NCI-H226 (cell line): ENCODE measurements around the gene MCM6.

Source experiments
- DNase-seq: peaks from one replicate; pipeline ENCODE4 v3.0.0-alpha.2; 2015

The MCM6 gene

DNA sequence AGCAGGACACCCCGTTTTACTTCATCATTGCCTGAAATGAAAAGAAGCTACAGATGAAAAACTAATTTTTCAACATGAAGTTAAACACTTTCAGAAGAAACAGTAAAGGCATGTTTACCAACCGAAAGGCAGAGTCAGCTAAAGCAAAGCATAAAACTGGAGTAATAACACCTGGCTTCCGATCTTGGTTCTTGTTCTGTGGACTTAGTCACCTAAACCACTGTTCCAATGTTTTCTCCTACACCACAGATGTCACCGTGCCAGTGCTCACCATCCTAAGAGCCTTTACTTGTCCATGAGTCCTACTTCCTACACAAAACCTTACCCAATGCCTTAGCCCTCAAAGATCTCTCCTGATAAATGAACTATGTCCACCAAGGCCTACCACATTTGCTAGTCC lies 13.5 kb downstream of the MCM6 start:
- no peak for DNase-seq

DNA sequence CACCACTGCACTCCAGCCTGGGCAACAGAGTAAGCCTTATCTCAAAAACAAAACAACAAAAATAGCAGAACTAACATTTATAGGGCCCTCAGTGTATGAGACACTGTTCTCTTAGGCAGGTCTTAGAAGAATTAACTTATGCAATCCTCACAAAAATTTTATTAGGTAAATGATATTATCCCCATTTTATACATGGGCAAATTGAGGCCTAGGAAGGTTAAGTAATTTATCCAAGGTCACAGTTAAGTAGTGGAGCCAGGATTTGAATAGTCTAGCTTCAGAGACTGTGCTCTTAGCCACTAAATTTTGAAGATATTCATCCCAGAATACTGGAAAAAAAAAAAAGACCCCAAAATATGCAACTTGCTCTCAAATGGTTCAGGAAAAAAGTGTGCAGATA lies 22.8 kb downstream of the MCM6 start:
- no peak for DNase-seq

DNA sequence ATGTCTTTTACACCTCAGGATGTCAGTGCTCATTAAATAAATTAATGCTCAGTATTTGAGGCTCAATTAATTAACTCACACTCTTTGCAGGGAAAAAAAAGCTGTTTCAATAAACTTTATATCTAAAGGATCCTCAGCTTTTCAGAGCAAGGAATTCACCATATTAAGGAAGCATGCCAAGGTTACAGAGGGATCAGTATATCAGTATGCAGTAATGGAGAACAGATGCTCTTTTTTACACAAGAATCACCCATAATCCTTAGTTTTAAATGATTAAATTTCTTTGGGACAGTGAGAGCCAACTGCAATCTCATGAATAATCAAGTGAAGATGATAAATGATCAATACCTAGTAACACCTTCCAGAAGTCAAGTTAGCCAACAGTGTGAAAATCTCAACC lies 24.4 kb downstream of the MCM6 start:
- no peak for DNase-seq

DNA sequence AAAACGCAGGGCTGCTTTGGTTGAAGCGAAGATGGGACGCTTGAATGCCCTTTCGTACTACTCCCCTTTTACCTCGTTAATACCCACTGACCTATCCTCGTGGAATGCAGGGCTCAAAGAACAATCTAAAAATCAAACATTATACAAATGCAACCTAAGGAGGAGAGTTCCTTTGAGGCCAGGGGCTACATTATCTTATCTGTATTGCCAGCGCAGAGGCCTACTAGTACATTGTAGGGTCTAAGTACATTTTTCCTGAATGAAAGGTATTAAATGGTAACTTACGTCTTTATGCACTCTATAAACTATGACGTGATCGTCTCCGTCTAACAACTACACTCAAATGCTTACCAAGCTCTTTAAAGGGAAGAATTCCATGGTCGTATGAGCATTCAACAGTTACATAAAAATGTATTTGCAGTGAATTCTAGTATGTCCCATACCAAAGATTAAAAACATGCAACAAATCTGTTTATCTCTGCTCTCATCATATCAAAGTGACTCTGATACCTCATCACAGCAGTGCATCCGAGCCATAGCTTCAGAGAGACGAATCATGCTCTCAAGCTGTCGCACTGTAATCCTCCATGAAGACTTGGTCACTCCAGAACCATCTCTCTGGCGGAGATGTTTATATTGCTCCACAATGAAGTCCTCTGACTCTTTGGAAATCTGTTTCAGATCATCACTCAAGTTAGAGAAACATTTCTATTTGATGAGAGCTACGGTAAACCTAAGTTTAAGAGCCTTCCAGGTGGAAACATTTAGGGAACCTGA lies 25.2 kb downstream of the MCM6 start:
- no peak for DNase-seq

DNA sequence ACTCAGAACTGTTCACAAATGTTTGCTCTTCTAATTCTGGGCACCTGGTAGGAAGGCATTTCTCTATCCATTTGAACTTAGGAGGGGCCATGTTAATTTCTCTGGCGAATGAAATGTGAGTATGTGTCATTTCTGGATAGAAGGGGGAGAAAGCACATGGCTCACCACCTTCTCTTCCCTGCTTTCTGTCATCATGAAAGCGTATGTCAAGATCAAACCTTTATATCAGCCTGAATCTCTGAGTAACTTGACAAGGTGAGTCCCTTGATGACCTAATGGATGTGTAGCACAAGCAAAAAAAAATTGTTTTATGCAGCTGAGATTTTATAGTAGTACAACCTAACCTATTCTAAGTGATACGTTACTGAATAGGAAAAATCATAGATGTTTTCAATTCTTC lies 27.2 kb downstream of the MCM6 start:
- DNase-seq, result no peak

DNA sequence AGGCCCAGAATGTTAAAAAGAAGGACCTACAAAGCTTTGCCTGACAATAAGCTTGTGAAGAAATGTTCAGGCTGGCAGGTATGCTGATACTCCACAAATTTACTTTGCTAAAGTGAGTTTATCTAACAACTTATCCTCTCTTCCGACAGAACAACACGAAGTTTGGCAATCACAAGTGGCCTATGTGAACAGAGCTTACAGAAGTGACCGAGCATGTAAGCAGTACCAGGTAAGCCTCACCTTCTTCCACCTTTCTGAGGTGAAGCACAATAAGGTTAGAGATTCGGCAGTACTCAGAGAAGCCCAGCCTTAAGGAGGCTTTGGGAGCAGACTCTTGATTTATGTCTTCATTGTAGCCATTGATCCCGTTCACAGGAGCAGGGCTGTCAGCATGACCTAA lies 30.2 kb downstream of the MCM6 start:
- DNase-seq, result no peak

DNA sequence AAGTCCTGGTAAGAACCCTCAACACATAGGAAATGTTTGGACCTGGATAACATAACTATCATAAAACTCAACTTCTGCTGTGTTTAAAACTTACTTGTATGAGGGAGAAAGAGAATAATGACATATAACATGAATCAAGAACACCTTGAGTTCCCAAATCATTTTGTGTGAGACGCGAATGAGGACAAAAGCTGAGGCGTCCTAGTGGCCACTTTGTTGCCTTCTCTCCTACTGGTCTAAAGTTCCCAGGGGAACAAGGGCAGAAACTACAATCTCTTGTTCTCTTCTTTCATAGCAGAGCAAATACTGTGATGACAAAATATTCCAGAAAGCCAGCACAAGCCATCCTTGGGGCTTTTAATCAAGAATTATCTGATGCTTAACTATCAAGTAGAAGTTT lies 31.0 kb downstream of the MCM6 start:
- DNase-seq, result no peak

DNA sequence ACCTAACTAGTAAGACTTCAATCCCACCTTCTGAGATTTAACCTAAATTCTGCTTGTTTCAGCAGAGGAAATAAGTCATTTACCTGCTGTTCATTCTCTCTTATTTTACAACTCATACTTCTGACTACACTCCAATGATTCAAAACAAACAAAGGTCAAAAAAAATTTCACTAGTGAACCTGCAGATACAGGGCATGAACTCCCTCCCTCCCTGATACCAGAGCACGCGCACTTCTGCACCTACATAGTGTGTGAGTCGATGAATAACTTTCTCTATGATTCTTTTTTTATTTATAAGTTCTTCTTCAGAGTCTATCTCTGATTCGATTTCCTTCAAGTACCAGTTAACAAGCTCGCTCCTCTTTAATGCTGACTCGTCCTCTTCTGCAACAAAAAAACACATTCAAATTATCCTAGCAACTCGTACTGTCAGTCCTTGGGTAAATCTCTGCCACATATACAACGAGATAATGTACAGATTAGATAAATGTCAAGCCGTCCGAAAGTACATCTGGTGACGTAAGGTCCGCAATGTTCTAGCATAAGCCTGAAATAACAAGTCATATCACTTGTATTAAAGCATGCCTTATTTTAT lies 31.8 kb downstream of the MCM6 start:
- DNase-seq, result no peak

DNA sequence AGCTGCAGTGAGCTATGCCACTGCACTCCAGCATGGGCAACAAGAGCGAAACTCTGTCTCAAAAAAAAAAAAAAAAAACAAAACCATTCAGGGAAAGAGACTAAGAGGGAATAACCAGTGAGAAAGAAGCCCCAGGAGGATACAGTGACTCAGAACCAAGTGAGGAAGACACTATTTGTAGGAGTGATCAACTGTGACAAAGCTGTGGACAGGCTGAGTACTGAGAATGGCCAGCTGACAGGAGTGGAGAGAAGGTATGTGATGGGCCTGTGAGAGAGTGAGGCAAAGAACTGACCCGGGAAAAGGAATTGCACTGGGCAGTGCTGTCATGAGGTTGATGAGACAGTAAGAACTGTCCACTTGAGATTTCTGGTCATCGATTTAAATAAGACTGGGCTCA lies 32.6 kb downstream of the MCM6 start:
- no peak for DNase-seq

DNA sequence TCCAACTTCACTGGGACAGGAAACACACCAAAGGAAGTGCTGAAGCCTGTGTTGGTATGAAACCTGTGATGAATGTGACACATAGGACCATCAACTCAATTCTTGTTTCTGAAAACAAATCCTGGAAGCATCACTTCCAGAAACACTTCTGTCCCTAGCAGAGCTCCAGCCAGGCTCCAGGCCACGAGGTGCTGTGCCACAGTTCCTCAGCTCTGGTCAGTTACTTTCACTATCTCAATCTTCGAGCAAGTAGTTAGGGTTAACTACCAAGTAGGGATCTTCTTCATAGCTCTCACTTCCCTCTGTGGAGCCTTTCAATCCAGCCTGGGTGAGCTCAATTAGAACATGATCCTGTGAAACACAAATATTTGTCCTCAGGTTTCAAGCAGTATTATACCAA lies 35.6 kb downstream of the MCM6 start:
- no peak for DNase-seq

DNA sequence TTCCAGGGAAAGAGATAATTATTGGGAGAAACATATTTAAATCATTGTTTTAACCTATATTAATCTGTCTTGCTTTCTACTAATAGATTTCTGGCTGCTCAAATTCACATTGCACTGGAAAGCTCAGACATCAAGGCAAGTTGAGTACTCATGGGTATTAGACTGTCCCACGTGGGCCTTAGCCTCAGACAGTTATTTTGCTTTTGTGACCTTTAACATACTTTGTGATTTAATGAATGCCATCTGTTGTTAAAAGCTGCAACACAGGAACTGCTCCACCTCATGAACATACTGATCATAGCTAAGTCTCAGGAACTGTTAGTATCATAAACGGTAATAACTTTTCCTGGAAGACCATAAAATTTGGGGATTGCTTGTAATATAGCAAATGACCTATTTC lies 36.5 kb downstream of the MCM6 start:
- DNase-seq, result no peak

DNA sequence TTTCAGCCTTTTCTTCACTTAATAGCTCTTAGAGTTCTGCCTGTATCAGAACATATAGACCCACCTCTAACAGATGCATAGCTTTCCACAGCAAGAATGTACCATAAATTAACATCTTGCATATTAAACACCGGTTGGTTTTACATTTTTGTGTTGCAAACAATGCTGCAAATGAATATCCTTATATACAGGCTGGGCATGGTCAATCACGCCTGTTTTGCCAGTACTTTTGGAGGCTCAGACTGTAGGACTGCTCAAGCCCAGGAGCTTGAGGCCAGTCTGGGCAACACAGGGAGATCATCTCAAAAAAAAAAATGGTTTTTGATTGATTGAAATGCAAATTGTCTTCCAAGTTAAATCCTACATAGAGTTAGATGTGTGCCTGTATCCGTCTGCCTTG lies 37.7 kb downstream of the MCM6 start:
- no peak for DNase-seq

DNA sequence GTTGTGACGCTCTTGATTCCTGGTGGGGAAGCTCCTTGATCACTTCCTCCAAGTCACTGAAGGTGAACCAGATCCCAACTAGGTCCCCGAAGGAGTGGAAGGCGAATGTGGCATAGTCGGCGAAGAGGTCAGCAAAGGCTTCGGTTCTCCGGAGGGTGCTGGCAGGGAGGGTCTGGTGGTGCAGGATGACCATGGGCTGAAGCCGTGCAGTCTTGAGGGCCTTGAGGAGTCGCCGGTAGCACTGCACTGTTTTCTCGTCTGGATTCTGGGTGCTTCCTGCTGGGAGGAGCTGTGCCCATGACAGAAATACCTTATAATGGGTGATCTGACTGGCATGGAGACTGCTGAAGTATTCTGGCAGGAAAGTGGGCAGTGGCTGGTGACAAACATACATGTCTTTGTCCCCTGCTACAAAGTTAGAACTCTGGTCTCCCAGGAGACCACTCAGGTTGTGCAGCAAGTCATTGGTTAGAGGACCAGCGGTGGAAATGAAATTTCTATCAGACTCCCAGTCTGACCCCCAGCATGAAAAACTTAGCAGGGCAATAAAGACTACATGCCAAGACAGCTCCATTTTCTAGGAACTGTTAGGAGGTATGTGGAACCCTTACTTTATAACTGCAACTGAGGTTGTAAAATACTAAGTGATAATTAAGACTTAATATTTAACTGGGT lies 39.5 kb downstream of the MCM6 start, which contains the start of gene LCT:
Gene LCT (minus strand): TSS at position 589 of the 675 bp plus-strand sequence. CDS start 15 bp downstream, at position 574.
- DNase-seq, result no peak

DNA sequence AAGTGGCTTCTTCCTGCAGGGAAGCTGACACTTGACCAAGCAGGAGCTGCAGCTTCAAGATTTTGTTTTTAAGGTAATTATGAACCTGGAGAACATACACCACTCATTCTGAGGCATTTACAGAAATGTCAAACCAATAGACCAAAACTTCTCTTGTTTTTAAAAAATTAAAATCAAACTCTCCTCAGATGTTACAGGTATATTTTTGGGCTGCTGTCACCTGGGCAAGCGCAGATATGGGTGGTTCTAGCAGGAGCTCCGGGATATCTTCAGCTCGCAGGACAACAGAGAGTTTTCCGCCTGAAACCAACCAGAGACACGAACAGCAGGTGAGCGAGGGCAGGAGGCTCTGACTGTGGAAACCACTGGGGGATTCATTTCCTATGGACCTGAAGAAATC lies 43.4 kb downstream of the MCM6 start:
- no peak for DNase-seq

DNA sequence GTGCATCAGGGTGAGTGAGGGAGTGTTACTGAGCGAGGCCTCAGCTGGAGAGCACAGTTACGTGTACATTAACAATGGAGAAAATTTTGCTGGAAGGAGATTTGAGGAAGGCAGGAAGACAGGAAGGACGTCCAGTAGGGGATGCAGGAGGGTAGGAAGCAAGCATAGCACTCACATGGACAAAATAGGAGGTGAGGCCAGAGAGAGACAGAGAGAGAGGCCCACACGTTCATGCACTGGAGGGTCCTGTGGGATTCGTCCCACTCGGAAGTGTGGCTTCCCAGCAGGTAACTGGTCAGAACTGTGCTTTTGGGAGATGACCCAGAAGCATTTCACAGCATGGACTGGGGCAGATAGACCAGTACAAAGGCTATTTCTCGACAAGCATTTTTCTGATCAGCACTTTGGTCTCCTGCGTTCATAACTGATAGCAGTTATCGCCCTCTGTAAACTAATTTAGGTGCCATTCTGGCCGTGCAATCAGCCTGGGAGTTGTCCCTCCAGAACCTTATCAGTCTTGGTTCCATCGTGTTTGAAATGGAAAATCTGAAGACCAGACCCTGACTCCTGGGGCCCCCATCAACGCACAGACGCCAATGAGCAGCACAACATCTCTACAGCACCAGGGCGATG lies 44.9 kb downstream of the MCM6 start:
- no peak for DNase-seq

DNA sequence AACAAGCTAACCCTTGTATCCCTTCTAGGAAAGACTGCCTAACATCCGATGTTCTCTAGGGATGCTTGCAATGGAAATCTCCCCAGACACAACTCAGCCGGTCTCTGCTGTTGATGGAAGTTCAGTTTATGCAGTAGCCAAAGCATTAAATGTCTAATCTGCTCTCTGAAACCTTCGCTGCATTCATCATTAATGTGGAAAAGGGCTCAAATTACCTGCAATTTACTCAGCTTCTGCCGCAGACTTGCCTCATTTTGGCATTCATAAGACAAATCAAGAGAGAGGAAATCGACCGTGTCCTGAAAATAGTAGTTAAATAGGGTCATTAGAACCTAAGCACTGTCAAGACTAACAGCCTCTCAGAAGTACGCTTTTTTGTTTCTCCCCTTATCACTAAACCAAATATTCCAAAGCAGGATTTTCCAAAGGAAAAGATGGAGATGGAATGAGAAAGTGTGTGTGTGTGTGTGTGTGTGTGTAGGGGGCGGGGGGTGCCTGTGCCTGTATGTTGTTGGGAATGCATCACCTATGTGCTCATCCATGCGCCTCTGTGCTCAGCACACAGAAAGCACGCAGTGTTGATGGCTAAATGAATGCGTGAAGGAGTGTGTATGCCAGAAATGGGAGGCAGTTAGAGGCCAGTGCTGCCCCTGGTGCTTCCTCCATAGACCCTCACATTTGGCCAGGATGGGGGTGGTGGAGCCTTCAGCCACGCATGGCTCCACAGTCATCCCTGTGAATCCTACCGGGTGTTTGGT lies 46.7 kb downstream of the MCM6 start:
- DNase-seq, result no peak

DNA sequence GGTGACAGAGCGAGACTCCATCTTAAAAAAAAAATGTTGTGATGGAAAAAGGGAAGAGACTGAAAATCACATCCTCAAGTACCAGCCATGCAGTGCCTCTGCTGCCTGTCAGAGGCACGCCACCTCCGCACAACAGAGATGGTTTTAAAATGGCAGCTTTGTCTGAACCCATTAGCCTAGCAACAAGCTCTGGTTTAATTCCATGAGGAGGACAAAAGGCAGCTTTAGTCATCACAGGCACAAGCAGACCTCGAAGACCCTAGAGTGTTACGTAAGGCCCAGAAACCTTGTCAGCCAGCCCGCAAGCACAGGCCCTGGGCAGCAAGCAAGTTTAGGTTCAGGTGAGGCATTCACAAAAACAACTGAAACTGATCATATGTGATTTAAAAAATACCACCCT lies 49.7 kb downstream of the MCM6 start:
- DNase-seq, result no peak

DNA sequence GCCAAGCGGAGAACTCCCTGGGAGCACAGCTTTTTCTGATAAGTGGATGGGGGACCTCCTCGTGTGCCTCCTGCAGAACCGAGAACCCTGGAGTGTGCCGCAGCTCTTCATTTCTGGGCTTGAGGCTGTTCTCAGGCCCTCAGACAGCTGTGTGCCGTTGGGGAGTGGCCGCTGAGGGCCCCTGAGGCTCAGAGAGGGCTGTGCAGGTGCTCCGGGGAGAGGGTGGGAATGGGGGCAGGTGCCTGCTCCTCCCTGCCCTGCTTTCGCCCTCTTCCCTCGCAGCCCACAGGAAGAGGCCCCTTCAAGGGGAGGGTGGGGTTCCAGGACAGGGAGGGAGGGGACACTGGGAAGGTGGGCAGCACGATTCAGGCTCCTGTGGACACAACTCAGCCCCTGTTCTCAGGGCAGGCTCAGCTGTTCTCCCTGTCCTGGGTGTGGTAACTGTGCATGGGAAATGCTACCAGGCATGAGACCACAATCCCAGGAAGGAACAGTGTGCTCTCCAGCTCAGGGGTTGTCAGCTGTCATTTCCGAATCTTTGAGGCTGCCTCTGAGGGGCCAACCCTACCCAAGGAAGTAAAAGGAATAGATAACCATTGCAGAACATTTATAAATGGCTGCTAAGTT lies 50.6 kb downstream of the MCM6 start:
- DNase-seq, result no peak

DNA sequence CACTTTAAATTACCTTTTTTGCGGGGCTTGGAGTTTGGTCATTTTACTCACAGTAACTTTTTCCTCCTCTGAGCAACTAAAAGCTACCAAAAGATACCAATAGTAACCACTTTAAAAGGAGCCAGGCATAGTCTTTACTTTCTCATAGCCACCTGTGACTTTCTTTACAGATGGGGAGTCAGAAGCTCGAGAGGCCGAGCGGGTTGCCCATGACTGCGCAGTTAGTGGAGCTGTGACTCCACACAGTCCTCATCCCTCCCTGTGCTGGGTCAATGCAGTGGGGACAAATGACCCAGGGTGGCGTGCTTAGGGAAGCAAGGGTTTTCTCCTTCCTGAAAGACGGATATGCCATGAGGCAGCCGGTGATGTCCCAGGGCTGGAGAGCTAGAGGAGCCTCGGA lies 51.1 kb downstream of the MCM6 start:
- DNase-seq, result no peak

DNA sequence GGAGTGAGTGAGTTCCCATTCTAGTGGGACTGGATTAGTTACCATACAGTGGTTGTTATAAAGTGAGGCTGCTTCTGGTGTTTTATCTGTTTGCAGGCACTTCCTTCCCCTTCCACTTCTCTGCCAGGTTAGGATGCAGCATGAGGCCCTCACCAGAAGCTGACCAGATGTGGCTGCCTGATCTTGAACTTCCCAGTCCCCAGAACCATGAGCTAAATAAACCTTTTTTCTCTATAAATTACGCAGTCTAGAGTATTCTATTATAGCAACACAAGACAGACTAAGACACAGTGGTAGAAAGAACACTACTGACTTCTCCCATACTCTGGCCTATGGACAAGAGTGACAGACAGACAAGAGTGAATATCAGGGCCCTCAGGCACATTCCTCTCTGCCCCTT lies 53.4 kb downstream of the MCM6 start:
- DNase-seq, result no peak

DNA sequence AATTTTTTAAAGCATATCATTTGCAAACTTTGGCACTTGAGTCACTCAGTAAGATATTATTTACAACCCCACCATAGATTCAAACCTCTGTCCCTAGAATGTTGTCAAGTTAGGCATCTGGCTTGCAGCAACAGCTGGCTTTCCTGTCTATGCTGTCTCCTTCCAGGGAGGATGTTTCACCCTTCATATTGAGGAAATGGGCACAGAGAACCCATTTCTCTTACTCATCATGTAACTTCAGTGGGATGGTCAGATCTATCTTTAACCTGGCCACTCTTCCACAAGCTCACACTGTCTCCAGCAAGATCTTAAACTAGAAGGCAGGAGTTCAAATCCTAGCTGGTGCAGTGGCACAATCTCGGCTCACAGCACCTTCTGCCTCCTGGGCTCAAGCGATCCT lies 55.1 kb downstream of the MCM6 start:
- no peak for DNase-seq

DNA sequence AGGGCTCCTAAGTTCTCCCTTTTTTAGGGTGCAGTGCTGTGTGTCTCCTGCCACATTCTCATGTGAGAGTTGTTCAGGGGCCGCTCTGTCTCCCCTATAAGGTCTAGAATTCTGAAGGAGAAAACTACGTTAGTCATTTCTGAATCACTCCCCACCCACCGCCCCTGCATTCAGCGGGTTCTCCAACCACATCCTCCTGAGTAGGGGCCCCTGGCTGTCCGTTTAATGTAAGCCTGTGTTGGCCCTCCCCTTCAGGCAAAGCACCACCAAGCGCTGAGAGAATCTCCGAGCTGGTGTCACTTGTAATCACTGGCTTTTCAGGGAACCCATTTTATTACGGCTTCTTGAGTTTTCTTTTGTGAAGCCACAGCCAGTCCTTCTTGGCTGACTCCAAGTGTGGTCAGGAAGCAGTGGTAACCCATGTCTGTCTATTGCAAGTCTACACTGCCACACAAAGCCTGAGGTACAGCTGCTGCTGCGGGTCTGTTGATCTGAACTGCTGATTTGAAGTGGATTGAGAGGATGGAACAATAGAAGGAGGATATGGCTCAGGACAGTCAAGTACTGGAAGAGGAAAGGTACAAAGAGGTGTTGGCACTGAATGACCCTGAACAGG lies 56.1 kb downstream of the MCM6 start:
- DNase-seq, result no peak
